ENCODE measurements around the gene ANKRA2. TPM values are rescaled to one million over a fixed set of nuclear protein-coding genes. Genes with fewer than 3 reads are reported as not detected.

Gene ANKRA2
- total RNA-seq: 10 to 100 TPM in 1 of 2 donors, 1 to 10 TPM in 1; 9.8 to 12.5 TPM
- long read RNA-seq, transcript ANKRA2-201 (9 exons, 2,063 nt): major isoform, 17 of 21 reads
- long read RNA-seq, partial matches to known transcripts: 0 of 21 reads
- long read RNA-seq, other reads (novel, unspliced or antisense): 4 of 21 reads

GRCh38 chr5:73565139-73565968, at the start of gene ANKRA2, which contains the start of gene UTP15:
Gene ANKRA2 (minus strand): TSS chr5:73565639. CDS start chr5:73562881, 2,758 bp downstream.
Gene UTP15 (plus strand): TSS chr5:73565743. CDS start chr5:73567345, 1,602 bp downstream.
- DNase-seq (peak; percentile 100), ATAC-seq (peak; percentile 99 to 100)
- intact Hi-C loops (cut with DNase I): no loop called here

GRCh38 chr5:73615085-73615484, 49.6 kb upstream of the ANKRA2 start:
- intact Hi-C loops (cut with DNase I): no loop called here
- ATAC-seq (no peak), DNase-seq (no peak)

- intact Hi-C loops (cut with DNase I): no loop called here
- no peak for DNase-seq
- no peak for ATAC-seq
These were observed 47.4 kb upstream of the ANKRA2 start for GRCh38 chr5:73612799-73613198.

- DNase-seq: no peak
- intact Hi-C loops (cut with DNase I): no loop called here
- ATAC-seq: no peak
These were observed 41.8 kb upstream of the ANKRA2 start for GRCh38 chr5:73607228-73607627.

- intact Hi-C loops (cut with DNase I): no loop called here
- DNase-seq: no peak
- ATAC-seq: no peak
These were observed 40.8 kb upstream of the ANKRA2 start for GRCh38 chr5:73606206-73606753.

- no peak for DNase-seq
- intact Hi-C loops (cut with DNase I): no loop called here
- peak in 1 of 2 donors; percentile 43 for ATAC-seq
These were observed 40.0 kb upstream of the ANKRA2 start for GRCh38 chr5:73605223-73606087.

- DNase-seq (no peak), ATAC-seq (no peak)
- intact Hi-C loops (cut with DNase I): no loop called here
These were observed 38.6 kb upstream of the ANKRA2 start for GRCh38 chr5:73603998-73604397.

GRCh38 chr5:73599380-73599779, 33.9 kb upstream of the ANKRA2 start:
- no peak for ATAC-seq
- no peak for DNase-seq
- intact Hi-C loops (cut with DNase I): loop anchor here in 1 of 2 donors (10.0 kb wide), 2 partner anchors 95 to 1045 kb away; partner anchors contain the start of gene ENC1

GRCh38 chr5:73596705-73597328, 31.4 kb upstream of the ANKRA2 start:
- DNase-seq: no peak
- ATAC-seq: no peak
- intact Hi-C loops (cut with DNase I): loop anchor here in 1 of 2 donors (10.0 kb wide), 2 partner anchors 98 to 1048 kb away; partner anchors contain the start of gene ENC1

GRCh38 chr5:73592551-73592950, 27.1 kb upstream of the ANKRA2 start:
- ATAC-seq: no peak
- no peak for DNase-seq
- intact Hi-C loops (cut with DNase I): loop anchor here in 1 of 2 donors (10.0 kb wide), 2 partner anchors 102 to 1052 kb away; partner anchors contain the start of gene ENC1

- ATAC-seq (no peak), DNase-seq (no peak)
- intact Hi-C loops (cut with DNase I): loop anchor here (2.0 to 10.0 kb wide), 3 partner anchors 103 to 1053 kb away; partner anchors contain the start of gene ENC1 (in 1 of the 2)
These were observed 26.5 kb upstream of the ANKRA2 start for GRCh38 chr5:73591698-73592501.

- no peak for DNase-seq
- peak; percentile 63 to 76 for ATAC-seq
- intact Hi-C loops (cut with DNase I): loop anchor here (2.0 to 10.0 kb wide), 3 partner anchors 104 to 1054 kb away; partner anchors contain the start of gene ENC1 (in 1 of the 2)
These were observed 25.8 kb upstream of the ANKRA2 start for GRCh38 chr5:73591102-73591695.

- intact Hi-C loops (cut with DNase I): no loop called here
- no peak for ATAC-seq
- DNase-seq: no peak
These were observed 22.5 kb upstream of the ANKRA2 start for GRCh38 chr5:73587923-73588322.

GRCh38 chr5:73582285-73583145, 17.1 kb upstream of the ANKRA2 start:
- no peak for ATAC-seq
- intact Hi-C loops (cut with DNase I): no loop called here
- DNase-seq: no peak

- intact Hi-C loops (cut with DNase I): no loop called here
- no peak for DNase-seq
- ATAC-seq: no peak
These were observed 619 bp upstream of the ANKRA2 start for GRCh38 chr5:73565969-73566547.

- intact Hi-C loops (cut with DNase I): no loop called here
- ATAC-seq (peak; percentile 2 to 26), DNase-seq (no peak)
These were observed 764 bp downstream of the ANKRA2 start for GRCh38 chr5:73564675-73565074.

Measured in left cardiac atrium (tissue), 4 donors.